GM10248 (cell line): Measurements from ENCODE around the gene GTF2H3.

ENCODE experiments used
- CTCF ChIA-PET: fragments of 300-600 bp; sonication (Branson Sonifier 250); formaldehyde crosslinking; extraction: SDS; loops from one replicate; lab custom pipeline; 2021; ENCODE audit warnings: antibody characterized with exemption; lab: Yijun Ruan, JAX
- POLR2A ChIA-PET: fragments of 350-650 bp; sonication (Branson Sonifier 250); formaldehyde crosslinking; extraction: SDS; loops from one replicate; lab custom pipeline; 2020; ENCODE audit warnings: antibody characterized with exemption; lab: Yijun Ruan, JAX
- DNase-seq: peaks from one replicate; pipeline ENCODE4 v3.0.0; 2012; ENCODE audit errors: extremely low spot score
- CTCF ChIP-seq: IDR thresholded peaks from 2 replicates; pipeline ENCODE4 v1.5.1; 2012; ENCODE audit warnings: mild to moderate bottlenecking, low read depth; ENCODE audit errors: extremely low read depth, missing control alignments, control extremely low read depth

GTF2H3 gene

GRCh38 chr12:123634142-123634561 lies 523 bp downstream of the GTF2H3 start:
- DNase-seq: no peak
- CTCF ChIA-PET: interaction anchor here (0.8 to 1.2 kb wide), 5 partner anchors 10 to 350 kb away, joined by 3 to 4 read pairs (median 3); partner anchors contain the start of gene ATP6V0A2
- no peak for TF ChIP-seq CTCF
- POLR2A ChIA-PET: no interaction called here

GRCh38 chr12:123643911-123644310 lies 10.3 kb downstream of the GTF2H3 start:
- ChIA-PET CTCF (interaction anchor here (0.9 to 1.6 kb wide), 2 partner anchors 10 to 11 kb away, joined by 3 read pairs; partner anchors contain the start of gene GTF2H3), POLR2A (no interaction called here)
- no peak for TF ChIP-seq CTCF
- no peak for DNase-seq

- DNase-seq: no peak
- TF ChIP-seq CTCF: no peak
- CTCF ChIA-PET: interaction anchor here (0.9 to 1.6 kb wide), 4 partner anchors 10 to 280 kb away, joined by 3 to 4 read pairs (median 3); partner anchors contain the start of genes ATP6V0A2 and SBNO1
- POLR2A ChIA-PET: interaction anchor here (0.6 kb wide), 1 partner anchor 67 kb away, joined by 5 read pairs; the partner anchor contains the start of gene ATP6V0A2
Measured at GRCh38 chr12:123645380-123645779, 11.8 kb downstream of the GTF2H3 start.

GRCh38 chr12:123645878-123646277 lies 12.2 kb downstream of the GTF2H3 start:
- TF ChIP-seq CTCF: no peak
- POLR2A ChIA-PET: interaction anchor here (0.6 kb wide), 1 partner anchor 66 kb away, joined by 5 read pairs; the partner anchor contains the start of gene ATP6V0A2
- no peak for DNase-seq
- CTCF ChIA-PET: interaction anchor here (1.4 kb wide), 1 partner anchor 281 kb away, joined by 3 read pairs; the partner anchor contains the start of gene SBNO1

- ChIA-PET POLR2A (interaction anchor here (0.6 kb wide), 1 partner anchor 13 kb away, joined by 5 read pairs; no protein-coding TSS in a partner anchor), CTCF (no interaction called here)
- DNase-seq: no peak
- no peak for TF ChIP-seq CTCF
Measured at GRCh38 chr12:123648401-123648800, 14.8 kb downstream of the GTF2H3 start.

GRCh38 chr12:123654129-123654701 lies 20.6 kb downstream of the GTF2H3 start:
- no peak for DNase-seq
- TF ChIP-seq CTCF: no peak
- CTCF ChIA-PET: interaction anchor here (1.2 kb wide), 1 partner anchor 31 kb away, joined by 3 read pairs; no protein-coding TSS in a partner anchor
- POLR2A ChIA-PET: no interaction called here
